Body of pancreas (tissue), 4 donors: ENCODE measurements around the gene SORCS2.

Experiments used
- CTCF ChIP-seq, 7 experiments: fragments of 450-650 bp in 4 of 7; fragments of 200-600 bp in 3 of 7; sonication (generic) in 3 of 7; IDR thresholded peaks; one replicate each; pipeline ENCODE4 v1.5.1; 2016 to 2019; ENCODE audit warnings: antibody characterized with exemption in 7 of 7
- POLR2A ChIP-seq, 3 donors: fragments of 450-650 bp; IDR thresholded peaks; one replicate each; pipeline ENCODE4 v1.6.1; 2016; ENCODE audit warnings: antibody characterized with exemption in 3 of 3, mild to moderate bottlenecking in 2 of 3

DNA sequence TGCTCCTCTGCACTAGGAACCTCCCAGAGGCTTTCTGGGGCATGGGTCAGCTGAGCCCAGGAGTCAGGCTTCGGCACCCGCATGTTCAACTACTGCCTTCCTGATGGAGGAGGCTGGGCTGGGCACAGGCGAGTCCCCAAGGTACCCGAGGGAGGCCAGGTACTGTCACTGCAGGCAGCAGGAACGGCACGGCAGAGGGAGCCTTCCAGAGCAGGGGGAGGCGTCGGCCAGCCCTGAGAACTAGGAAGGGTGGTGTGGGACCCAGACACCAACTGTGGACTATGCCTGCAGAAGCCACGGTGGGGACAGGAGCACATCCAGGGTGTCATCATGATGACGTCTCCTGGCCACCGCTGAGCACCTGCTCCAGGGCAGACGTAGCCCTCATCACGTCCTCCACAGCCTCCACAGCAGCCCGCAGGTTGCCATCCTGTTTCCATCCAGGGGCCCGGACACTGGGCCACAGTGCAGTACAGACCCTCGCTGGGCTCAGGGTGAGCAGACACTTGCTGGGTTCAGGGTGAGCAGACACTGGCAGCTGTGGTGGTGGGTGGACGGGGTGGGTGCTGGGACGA is 40.8 kb downstream of the SORCS2 start:
- TF ChIP-seq CTCF (IDR thresholded peaks at IDR 0.05) (no peak), POLR2A (IDR thresholded peaks at IDR 0.05) (no peak)
